Esophagus squamous epithelium (tissue), 4 donors: ENCODE measurements around the gene CHI3L2.

Experiments used
- CTCF ChIP-seq, 6 experiments: fragments of 450-650 bp in 4 of 6; fragments of 200-600 bp in 2 of 6; sonication (generic) in 2 of 6; IDR thresholded peaks; one replicate each; pipeline ENCODE4 v1.5.1; 2016 to 2019; ENCODE audit warnings: antibody characterized with exemption in 6 of 6, mild to moderate bottlenecking in 4 of 6, moderate library complexity in 4 of 6
- POLR2A ChIP-seq, 4 donors: fragments of 450-650 bp; IDR thresholded peaks; one replicate each; pipeline ENCODE4 v1.6.1; 2017; ENCODE audit warnings: antibody characterized with exemption in 4 of 4, mild to moderate bottlenecking in 4 of 4, moderate library complexity in 3 of 4

- no peak for TF ChIP-seq CTCF (IDR thresholded peaks at IDR 0.05)
- TF ChIP-seq POLR2A (IDR thresholded peaks at IDR 0.05), result no peak
Measured at GRCh38 chr1:111182052-111182451, 45.5 kb upstream of the CHI3L2 start.
